CD4-positive, alpha-beta T cell treated with Interferon gamma for 1 hour (primary cell): Measurements from ENCODE around the gene C18orf63.
"Not testable (repeated sequence)": the region's sequence is repeated elsewhere in the genome, so short reads cannot be mapped to it uniquely, and the experiment has no call there.

Experiments used
- DNase-seq: peaks from one replicate; pipeline ENCODE4 v3.0.0-alpha.2; 2020

Gene C18orf63

GRCh38 chr18:74286856-74287255 is 28.8 kb upstream of the C18orf63 start:
- DNase-seq, result no peak

- DNase-seq, result no peak
These were observed 27.6 kb upstream of the C18orf63 start for GRCh38 chr18:74288041-74288440.

GRCh38 chr18:74288730-74289129 is 26.9 kb upstream of the C18orf63 start:
- no peak for DNase-seq

GRCh38 chr18:74289137-74289536 is 26.5 kb upstream of the C18orf63 start:
- no peak for DNase-seq

- no peak for DNase-seq
These were observed 25.6 kb upstream of the C18orf63 start for GRCh38 chr18:74290021-74290420.

- DNase-seq, result no peak
These were observed 24.7 kb upstream of the C18orf63 start for GRCh38 chr18:74290794-74291471.

GRCh38 chr18:74291472-74291770 is 24.2 kb upstream of the C18orf63 start:
- DNase-seq, result peak; percentile 5

- peak; percentile 98 for DNase-seq
These were observed 23.7 kb upstream of the C18orf63 start, which contains the start of gene CYB5A for GRCh38 chr18:74291771-74292540. Gene CYB5A (minus strand): TSS chr18:74291963. CDS start chr18:74291875, 88 bp downstream.

GRCh38 chr18:74292541-74292858 is 23.1 kb upstream of the C18orf63 start:
- no peak for DNase-seq

- not testable (repeated sequence) for DNase-seq
These were observed 22.7 kb upstream of the C18orf63 start for GRCh38 chr18:74292982-74293381.

GRCh38 chr18:74294526-74294925 is 21.1 kb upstream of the C18orf63 start:
- DNase-seq, result no peak

GRCh38 chr18:74299162-74299561 is 16.5 kb upstream of the C18orf63 start:
- no peak for DNase-seq

GRCh38 chr18:74299746-74300145 is 15.9 kb upstream of the C18orf63 start:
- DNase-seq, result no peak

- DNase-seq, result no peak
These were observed 12.3 kb upstream of the C18orf63 start for GRCh38 chr18:74303306-74303705.

GRCh38 chr18:74303936-74304335 is 11.7 kb upstream of the C18orf63 start:
- DNase-seq, result no peak

GRCh38 chr18:74310411-74310810 is 5.2 kb upstream of the C18orf63 start:
- DNase-seq, result no peak

- no peak for DNase-seq
These were observed 4.6 kb upstream of the C18orf63 start for GRCh38 chr18:74311000-74311399.

GRCh38 chr18:74314759-74315463 is 728 bp upstream of the C18orf63 start:
- no peak for DNase-seq

- DNase-seq, result no peak
These were observed 875 bp downstream of the C18orf63 start for GRCh38 chr18:74316257-74317170.

GRCh38 chr18:74326231-74326630 is 10.6 kb downstream of the C18orf63 start:
- DNase-seq, result no peak

GRCh38 chr18:74326791-74327190 is 11.2 kb downstream of the C18orf63 start:
- DNase-seq, result not testable (repeated sequence)

GRCh38 chr18:74328206-74328605 is 12.6 kb downstream of the C18orf63 start:
- no peak for DNase-seq

GRCh38 chr18:74329688-74330205 is 14.1 kb downstream of the C18orf63 start:
- DNase-seq, result no peak
